Endothelial cell (in vitro differentiated cells): Measurements from ENCODE around the gene TMEM11. TPM values are rescaled to one million over a fixed set of nuclear protein-coding genes. Genes with fewer than 3 reads are reported as not detected.

Source experiments
- DNase-seq: peaks from one replicate; pipeline ENCODE4 v3.0.0; 2021; ENCODE audit warnings: low spot score
- H3K27ac Mint-ChIP-seq: one replicate; pipeline ENCODE4 v1.8.0; 2021; ENCODE audit warnings: mixed read lengths, inconsistent platforms; ENCODE audit not compliant: unreplicated experiment
- H3K27me3 Mint-ChIP-seq: one replicate; pipeline ENCODE4 v1.8.0; 2021; ENCODE audit warnings: mild to moderate bottlenecking, moderate library complexity, mixed read lengths, inconsistent platforms; ENCODE audit not compliant: unreplicated experiment
- H3K36me3 Mint-ChIP-seq: one replicate; pipeline ENCODE4 v1.8.0; 2021; ENCODE audit warnings: mild to moderate bottlenecking, low read depth, mixed read lengths, inconsistent platforms; ENCODE audit not compliant: unreplicated experiment
- H3K4me1 Mint-ChIP-seq: one replicate; pipeline ENCODE4 v1.8.0; 2021; ENCODE audit warnings: mild to moderate bottlenecking, mixed read lengths, inconsistent platforms; ENCODE audit not compliant: unreplicated experiment
- H3K4me3 Mint-ChIP-seq: one replicate; pipeline ENCODE4 v1.8.0; 2021; ENCODE audit warnings: mild to moderate bottlenecking, mixed read lengths, inconsistent platforms; ENCODE audit not compliant: unreplicated experiment
- H3K9me3 Mint-ChIP-seq: one replicate; pipeline ENCODE4 v1.8.0; 2021; ENCODE audit warnings: mixed read lengths, inconsistent platforms; ENCODE audit not compliant: unreplicated experiment
- total RNA-seq: library from RNA; stranded (reverse); fragmentation: NEBNext Ultra II Directional; extraction: Animal tissue kit (Norgen Biotek cat#: 25700); gene quantifications from one replicate; pipeline ENCODE4 v1.2.1, GENCODE V29; 2021; ENCODE audit not compliant: unreplicated experiment
- TF ChIP-seq, protein P1 (sequence below): fragments of 200-600 bp; sonication (generic); IDR thresholded peaks from one replicate; pipeline ENCODE4 v1.5.0; 2021; ENCODE audit warnings: antibody characterized with exemption; ENCODE audit not compliant: unreplicated experiment

Gene TMEM11
- total RNA-seq, 1 donor from 2014 or later = 36.9 TPM

- H3K36me3 Mint-ChIP-seq = peaks cover 8% of the 10 kb centered on the region
- no peaks in the 10 kb centered on the region for H3K9me3 Mint-ChIP-seq
- no peaks in the 10 kb centered on the region for H3K27me3 Mint-ChIP-seq
- DNase-seq = no peak
- H3K27ac Mint-ChIP-seq = no peak overlapping the region
- H3K4me3 Mint-ChIP-seq = no peak overlapping the region
- H3K4me1 Mint-ChIP-seq = peaks cover 39% of the 10 kb centered on the region
- TF ChIP-seq, protein P1, sequence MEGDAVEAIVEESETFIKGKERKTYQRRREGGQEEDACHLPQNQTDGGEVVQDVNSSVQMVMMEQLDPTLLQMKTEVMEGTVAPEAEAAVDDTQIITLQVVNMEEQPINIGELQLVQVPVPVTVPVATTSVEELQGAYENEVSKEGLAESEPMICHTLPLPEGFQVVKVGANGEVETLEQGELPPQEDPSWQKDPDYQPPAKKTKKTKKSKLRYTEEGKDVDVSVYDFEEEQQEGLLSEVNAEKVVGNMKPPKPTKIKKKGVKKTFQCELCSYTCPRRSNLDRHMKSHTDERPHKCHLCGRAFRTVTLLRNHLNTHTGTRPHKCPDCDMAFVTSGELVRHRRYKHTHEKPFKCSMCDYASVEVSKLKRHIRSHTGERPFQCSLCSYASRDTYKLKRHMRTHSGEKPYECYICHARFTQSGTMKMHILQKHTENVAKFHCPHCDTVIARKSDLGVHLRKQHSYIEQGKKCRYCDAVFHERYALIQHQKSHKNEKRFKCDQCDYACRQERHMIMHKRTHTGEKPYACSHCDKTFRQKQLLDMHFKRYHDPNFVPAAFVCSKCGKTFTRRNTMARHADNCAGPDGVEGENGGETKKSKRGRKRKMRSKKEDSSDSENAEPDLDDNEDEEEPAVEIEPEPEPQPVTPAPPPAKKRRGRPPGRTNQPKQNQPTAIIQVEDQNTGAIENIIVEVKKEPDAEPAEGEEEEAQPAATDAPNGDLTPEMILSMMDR = no peak
These were observed 30.5 kb downstream of the TMEM11 start for GRCh38 chr17:21183468-21183867.

- H3K4me3 Mint-ChIP-seq = no peak overlapping the region
- peaks cover 4% of the 10 kb centered on the region for H3K36me3 Mint-ChIP-seq
- peaks cover 3% of the 10 kb centered on the region for H3K27me3 Mint-ChIP-seq
- TF ChIP-seq, protein P1 = no peak
- DNase-seq = no peak
- no peaks in the 10 kb centered on the region for H3K9me3 Mint-ChIP-seq
- H3K4me1 Mint-ChIP-seq = peaks cover 6% of the 10 kb centered on the region
- H3K27ac Mint-ChIP-seq = no peak overlapping the region
These were observed 35.9 kb downstream of the TMEM11 start for GRCh38 chr17:21177854-21178600.

GRCh38 chr17:21177401-21177800 is 36.6 kb downstream of the TMEM11 start:
- peaks cover 3% of the 10 kb centered on the region for H3K27me3 Mint-ChIP-seq
- H3K4me3 Mint-ChIP-seq = no peak overlapping the region
- H3K36me3 Mint-ChIP-seq = peaks cover 6% of the 10 kb centered on the region
- DNase-seq = no peak
- TF ChIP-seq, protein P1 = no peak
- peaks cover 6% of the 10 kb centered on the region for H3K4me1 Mint-ChIP-seq
- H3K27ac Mint-ChIP-seq = no peak overlapping the region
- no peaks in the 10 kb centered on the region for H3K9me3 Mint-ChIP-seq

GRCh38 chr17:21176773-21177395 is 37.1 kb downstream of the TMEM11 start:
- TF ChIP-seq, protein P1 = no peak
- peaks cover 7% of the 10 kb centered on the region for H3K4me1 Mint-ChIP-seq
- H3K27ac Mint-ChIP-seq = no peak overlapping the region
- DNase-seq = no peak
- H3K27me3 Mint-ChIP-seq = peaks cover 3% of the 10 kb centered on the region
- no peak overlapping the region for H3K4me3 Mint-ChIP-seq
- H3K9me3 Mint-ChIP-seq = no peaks in the 10 kb centered on the region
- peaks cover 6% of the 10 kb centered on the region for H3K36me3 Mint-ChIP-seq

GRCh38 chr17:21174713-21175112 is 39.2 kb downstream of the TMEM11 start:
- TF ChIP-seq, protein P1 = no peak
- H3K27me3 Mint-ChIP-seq = peaks cover 11% of the 10 kb centered on the region
- H3K4me3 Mint-ChIP-seq = no peak overlapping the region
- H3K4me1 Mint-ChIP-seq = peaks cover 21% of the 10 kb centered on the region
- peaks cover 6% of the 10 kb centered on the region for H3K36me3 Mint-ChIP-seq
- H3K9me3 Mint-ChIP-seq = no peaks in the 10 kb centered on the region
- no peak for DNase-seq
- H3K27ac Mint-ChIP-seq = no peak overlapping the region
